ENCODE results near the gene SLC38A4.

Gene SLC38A4

GRCh38 chr12:46773586-46774321, 52.0 kb downstream of the SLC38A4 start:
- no peak for TF ChIP-seq TAF1 (IDR thresholded peaks at IDR 0.05; ENCODE audit: borderline replicate concordance, insufficient read depth, low read length)
- no peak for TF ChIP-seq FOXP2 (optimal IDR thresholded peaks at IDR 0.05; ENCODE audit: borderline replicate concordance, extremely low read depth, extremely low read length, insufficient read depth)
- TF ChIP-seq REST (IDR thresholded peaks at IDR 0.05; ENCODE audit: insufficient read depth in 1 of 2, low read depth in 2 of 2, low read length in 2 of 2) = no peak
- TF ChIP-seq POLR2AphosphoS5 (IDR thresholded peaks at IDR 0.05; ENCODE audit: low read depth, low read length) = no peak
- TF ChIP-seq SIN3A (IDR thresholded peaks at IDR 0.05; ENCODE audit: borderline replicate concordance, insufficient read depth, low read length) = no peak

- TF ChIP-seq POLR2AphosphoS5 (IDR thresholded peaks at IDR 0.05; ENCODE audit: low read depth, low read length) (no peak), FOXP2 (optimal IDR thresholded peaks at IDR 0.05; ENCODE audit: borderline replicate concordance, extremely low read depth, extremely low read length, insufficient read depth) (no peak), SIN3A (IDR thresholded peaks at IDR 0.05; ENCODE audit: borderline replicate concordance, insufficient read depth, low read length) (no peak), REST (IDR thresholded peaks at IDR 0.05; ENCODE audit: insufficient read depth in 1 of 2, low read depth in 2 of 2, low read length in 2 of 2) (no peak), TAF1 (IDR thresholded peaks at IDR 0.05; ENCODE audit: borderline replicate concordance, insufficient read depth, low read length) (no peak)
These were observed 54.4 kb downstream of the SLC38A4 start for GRCh38 chr12:46771268-46771827.

- TF ChIP-seq POLR2AphosphoS5 (IDR thresholded peaks at IDR 0.05; ENCODE audit: low read depth, low read length) = no peak
- no peak for TF ChIP-seq REST (IDR thresholded peaks at IDR 0.05; ENCODE audit: insufficient read depth in 1 of 2, low read depth in 2 of 2, low read length in 2 of 2)
- no peak for TF ChIP-seq FOXP2 (optimal IDR thresholded peaks at IDR 0.05; ENCODE audit: borderline replicate concordance, extremely low read depth, extremely low read length, insufficient read depth)
- no peak for TF ChIP-seq SIN3A (IDR thresholded peaks at IDR 0.05; ENCODE audit: borderline replicate concordance, insufficient read depth, low read length)
- no peak for TF ChIP-seq TAF1 (IDR thresholded peaks at IDR 0.05; ENCODE audit: borderline replicate concordance, insufficient read depth, low read length)
These were observed 55.2 kb downstream of the SLC38A4 start for GRCh38 chr12:46770501-46771183.

- TF ChIP-seq TAF1 (IDR thresholded peaks at IDR 0.05; ENCODE audit: borderline replicate concordance, insufficient read depth, low read length) (no peak), REST (IDR thresholded peaks at IDR 0.05; ENCODE audit: insufficient read depth in 1 of 2, low read depth in 2 of 2, low read length in 2 of 2) (no peak), SIN3A (IDR thresholded peaks at IDR 0.05; ENCODE audit: borderline replicate concordance, insufficient read depth, low read length) (no peak), POLR2AphosphoS5 (IDR thresholded peaks at IDR 0.05; ENCODE audit: low read depth, low read length) (no peak), FOXP2 (optimal IDR thresholded peaks at IDR 0.05; ENCODE audit: borderline replicate concordance, extremely low read depth, extremely low read length, insufficient read depth) (no peak)
These were observed 61.8 kb downstream of the SLC38A4 start for GRCh38 chr12:46764005-46764404.

Data from PFSK-1 (cell line).